ENCODE results near the gene RFX3.

Gene RFX3

DNA sequence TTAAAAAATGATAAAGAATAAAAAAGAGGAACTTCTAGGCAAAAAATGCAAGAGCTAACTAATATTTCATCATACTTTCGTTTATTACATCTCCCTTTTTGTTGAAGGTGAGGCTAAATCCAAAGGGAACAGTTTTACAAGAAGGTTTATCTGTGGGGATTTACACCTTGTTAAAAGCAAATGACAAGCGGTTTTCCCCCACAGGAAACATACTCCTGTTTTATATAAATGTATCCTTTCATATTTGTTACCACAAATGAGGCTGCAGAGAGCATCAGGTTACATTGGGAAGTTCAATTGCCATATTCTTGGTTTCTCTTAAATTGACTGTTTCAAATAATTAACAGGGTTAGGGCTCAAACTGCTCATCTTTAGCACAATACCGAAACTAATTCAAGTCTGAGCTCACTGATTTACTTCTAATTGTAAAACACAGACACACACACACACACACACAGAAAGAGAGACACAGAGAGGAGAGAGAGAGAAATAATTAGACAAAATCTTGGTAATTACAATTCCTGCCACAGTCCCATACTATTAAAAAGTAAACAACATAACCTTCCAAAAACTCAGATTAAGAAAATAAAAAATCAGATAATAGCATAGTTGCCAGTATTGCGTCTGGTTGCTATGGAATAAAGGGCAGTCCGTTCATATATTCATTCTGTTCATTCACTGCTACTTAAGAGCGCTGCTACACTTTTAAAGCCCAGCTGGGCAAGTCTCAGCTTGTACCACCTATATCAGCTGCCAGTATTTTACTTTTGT lies 17.1 kb downstream of the RFX3 start:
- H3K4me3 ChIP-seq (ENCODE audit: low read depth, low read length), result peak overlapping the region; percentile 4
- in situ Hi-C loops (cut with HindIII; ENCODE audit: low sequenced_read_pairs), result no loop called here
- peak; percentile 64 for DNase-seq (ENCODE audit: low read depth, low spot score)
- TF ChIP-seq, protein P1, sequence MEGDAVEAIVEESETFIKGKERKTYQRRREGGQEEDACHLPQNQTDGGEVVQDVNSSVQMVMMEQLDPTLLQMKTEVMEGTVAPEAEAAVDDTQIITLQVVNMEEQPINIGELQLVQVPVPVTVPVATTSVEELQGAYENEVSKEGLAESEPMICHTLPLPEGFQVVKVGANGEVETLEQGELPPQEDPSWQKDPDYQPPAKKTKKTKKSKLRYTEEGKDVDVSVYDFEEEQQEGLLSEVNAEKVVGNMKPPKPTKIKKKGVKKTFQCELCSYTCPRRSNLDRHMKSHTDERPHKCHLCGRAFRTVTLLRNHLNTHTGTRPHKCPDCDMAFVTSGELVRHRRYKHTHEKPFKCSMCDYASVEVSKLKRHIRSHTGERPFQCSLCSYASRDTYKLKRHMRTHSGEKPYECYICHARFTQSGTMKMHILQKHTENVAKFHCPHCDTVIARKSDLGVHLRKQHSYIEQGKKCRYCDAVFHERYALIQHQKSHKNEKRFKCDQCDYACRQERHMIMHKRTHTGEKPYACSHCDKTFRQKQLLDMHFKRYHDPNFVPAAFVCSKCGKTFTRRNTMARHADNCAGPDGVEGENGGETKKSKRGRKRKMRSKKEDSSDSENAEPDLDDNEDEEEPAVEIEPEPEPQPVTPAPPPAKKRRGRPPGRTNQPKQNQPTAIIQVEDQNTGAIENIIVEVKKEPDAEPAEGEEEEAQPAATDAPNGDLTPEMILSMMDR (IDR thresholded peaks at IDR 0.05; ENCODE audit: low read depth, low read length), result no peak

DNA sequence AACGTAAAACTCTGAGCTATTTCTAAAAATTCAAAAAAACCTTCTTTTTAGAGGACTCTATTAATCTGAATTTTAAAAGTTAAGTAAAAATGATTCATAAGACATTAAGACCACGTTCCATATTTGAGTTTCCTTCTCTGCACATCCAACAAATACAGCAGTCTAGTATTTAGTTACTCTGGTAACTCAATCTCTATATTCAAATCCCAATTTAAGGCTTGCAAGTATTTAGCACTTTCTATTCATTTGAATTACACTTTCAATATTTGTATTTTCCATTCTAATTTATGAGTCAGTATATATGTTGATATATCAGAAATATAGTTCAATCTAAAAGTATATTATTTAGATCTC lies 17.7 kb downstream of the RFX3 start:
- H3K4me3 ChIP-seq (ENCODE audit: low read depth, low read length), result no peak overlapping the region
- in situ Hi-C loops (cut with HindIII; ENCODE audit: low sequenced_read_pairs), result no loop called here
- TF ChIP-seq, protein P1 (IDR thresholded peaks at IDR 0.05; ENCODE audit: low read depth, low read length), result no peak
- no peak for DNase-seq (ENCODE audit: low read depth, low spot score)

DNA sequence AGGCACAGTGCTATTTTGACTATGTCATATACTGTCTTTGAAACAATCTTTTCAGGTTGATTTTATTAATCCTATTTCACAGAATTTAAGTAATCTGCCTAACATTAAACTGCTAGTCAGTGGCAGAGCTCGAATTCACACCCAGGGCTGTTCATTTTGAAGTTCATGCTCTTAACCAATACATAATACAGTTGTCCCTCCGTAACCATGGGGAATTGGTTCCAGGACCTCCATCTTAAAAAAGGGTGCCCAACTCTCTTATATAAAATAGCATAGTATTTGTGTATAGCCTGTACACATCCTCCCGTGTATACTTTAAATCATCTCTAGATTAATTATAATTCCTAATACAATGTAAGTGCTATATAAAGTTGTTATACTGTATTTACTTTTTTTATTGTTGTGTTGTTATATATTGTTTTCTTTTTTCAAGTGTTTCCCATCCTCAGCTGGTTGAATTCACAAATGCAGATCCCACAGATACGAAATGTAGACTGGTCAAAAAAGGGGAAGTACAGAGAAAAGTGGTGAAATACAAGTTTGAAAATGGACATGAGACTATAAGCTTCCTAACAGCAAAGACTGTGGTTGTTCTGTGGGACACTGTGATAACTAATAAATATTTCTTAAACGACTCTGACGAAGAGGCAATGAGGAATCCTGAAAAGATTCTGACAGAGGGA lies 18.3 kb downstream of the RFX3 start:
- TF ChIP-seq, protein P1 (IDR thresholded peaks at IDR 0.05; ENCODE audit: low read depth, low read length), result no peak
- in situ Hi-C loops (cut with HindIII; ENCODE audit: low sequenced_read_pairs), result no loop called here
- H3K4me3 ChIP-seq (ENCODE audit: low read depth, low read length), result no peak overlapping the region
- DNase-seq (ENCODE audit: low read depth, low spot score), result no peak

DNA sequence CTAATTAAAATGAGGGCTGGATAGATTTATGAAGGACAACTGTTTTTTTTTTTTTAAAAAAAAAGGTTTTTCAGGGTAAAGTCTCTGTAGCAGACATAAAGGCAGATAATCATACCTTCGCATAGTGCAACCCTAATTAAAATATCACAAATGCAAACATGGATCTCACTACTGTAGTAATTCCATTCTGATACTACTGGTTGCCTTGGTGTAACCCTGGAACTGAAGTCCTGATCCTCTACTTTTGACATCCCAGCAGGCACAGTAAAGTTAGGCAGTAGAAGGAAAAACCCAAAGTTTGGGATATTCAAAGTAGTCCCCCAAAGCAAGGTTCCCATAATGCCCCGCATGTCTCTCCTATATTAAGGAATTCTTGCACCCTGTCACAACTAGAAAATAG lies 19.6 kb downstream of the RFX3 start:
- in situ Hi-C loops (cut with HindIII; ENCODE audit: low sequenced_read_pairs), result no loop called here
- TF ChIP-seq, protein P1 (IDR thresholded peaks at IDR 0.05; ENCODE audit: low read depth, low read length), result no peak
- no peak overlapping the region for H3K4me3 ChIP-seq (ENCODE audit: low read depth, low read length)
- DNase-seq (ENCODE audit: low read depth, low spot score), result no peak

DNA sequence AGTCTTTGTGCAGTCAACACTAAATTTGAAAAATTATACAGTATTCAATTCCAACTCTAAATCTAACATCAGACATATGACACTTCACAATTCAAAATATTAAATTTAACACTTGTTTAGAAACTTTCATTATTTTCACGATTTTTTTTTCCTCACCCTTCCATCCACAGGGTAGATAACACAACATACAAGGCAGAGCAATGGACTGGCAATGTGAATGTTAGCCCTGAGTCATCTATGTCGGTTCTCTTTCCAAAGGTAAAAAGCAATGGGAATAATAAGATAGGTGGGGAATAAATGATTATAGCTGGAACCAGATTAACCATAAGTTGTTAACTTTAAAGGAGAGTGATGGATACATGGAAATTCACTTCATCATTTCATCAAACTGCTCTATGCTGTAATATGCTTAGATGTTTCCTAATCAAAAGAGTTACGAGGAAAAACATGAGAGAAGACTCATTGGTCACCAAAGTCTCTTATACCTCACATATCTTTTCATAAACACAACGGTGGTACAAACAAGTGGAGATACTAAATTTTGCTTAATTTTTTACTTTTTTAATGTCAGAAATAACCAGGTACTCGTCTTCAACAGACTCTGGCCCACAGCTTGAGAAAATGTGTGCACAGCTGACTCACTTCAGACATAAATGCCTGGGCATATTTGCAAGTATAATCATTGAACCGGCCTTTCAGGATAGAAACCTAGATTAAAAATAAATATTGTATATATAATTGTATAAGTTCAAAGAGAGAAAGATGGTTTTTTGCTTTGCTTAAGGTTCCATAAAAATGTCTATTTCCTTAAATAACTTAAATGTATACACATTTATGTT lies 23.0 kb downstream of the RFX3 start:
- peak; percentile 55 for DNase-seq (ENCODE audit: low read depth, low spot score)
- TF ChIP-seq, protein P1 (IDR thresholded peaks at IDR 0.05; ENCODE audit: low read depth, low read length), result no peak
- no peak overlapping the region for H3K4me3 ChIP-seq (ENCODE audit: low read depth, low read length)
- in situ Hi-C loops (cut with HindIII; ENCODE audit: low sequenced_read_pairs), result no loop called here

DNA sequence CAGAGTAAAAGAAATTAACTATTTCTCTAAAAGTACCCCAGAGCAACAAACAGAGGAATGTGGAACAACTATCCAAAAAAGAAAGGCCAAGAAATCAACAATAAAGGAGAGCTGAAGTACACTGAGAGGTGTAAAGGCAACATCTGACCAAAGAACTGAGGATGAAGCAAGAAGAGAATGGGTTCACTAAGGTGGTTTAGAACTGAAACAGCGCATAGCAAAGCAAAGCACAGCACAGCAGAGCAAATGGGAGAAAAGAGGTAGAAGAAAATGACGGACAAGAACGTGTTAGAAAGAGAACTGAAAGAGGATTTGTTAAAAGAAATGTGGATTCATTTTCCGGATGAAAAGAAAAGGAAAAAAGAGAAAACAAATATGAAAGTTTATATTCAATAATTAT lies 25.8 kb downstream of the RFX3 start:
- in situ Hi-C loops (cut with HindIII; ENCODE audit: low sequenced_read_pairs), result no loop called here
- TF ChIP-seq, protein P1 (IDR thresholded peaks at IDR 0.05; ENCODE audit: low read depth, low read length), result no peak
- no peak for DNase-seq (ENCODE audit: low read depth, low spot score)
- H3K4me3 ChIP-seq (ENCODE audit: low read depth, low read length), result no peak overlapping the region

Data from astrocyte of the spinal cord (primary cell).